Fibroblast of lung (primary cell): ENCODE data around the gene MITF. TPM values are rescaled to one million over a fixed set of nuclear protein-coding genes. Genes with fewer than 3 reads are reported as not detected.

ENCODE experiments used
- DNase-seq, 2 donors: peaks; one replicate each; pipeline versions ENCODE4 v3.0.0 to v3.0.0-alpha.2; 2010; ENCODE audit warnings: low read depth in 2 of 2
- H2AFZ ChIP-seq: 2 replicates; pipeline ENCODE4 v1.5.1; 2012; ENCODE audit warnings: low read length, control low read depth, inconsistent platforms
- H3K27ac ChIP-seq: 2 replicates; pipeline ENCODE4 v1.5.1; 2011; ENCODE audit warnings: low read length, control low read depth; ENCODE audit not compliant: insufficient read depth
- H3K27me3 ChIP-seq: 2 replicates; pipeline ENCODE4 v1.5.1; 2011; ENCODE audit warnings: mild to moderate bottlenecking, low read length; ENCODE audit not compliant: control insufficient read depth, insufficient read depth
- H3K36me3 ChIP-seq: 2 replicates; pipeline ENCODE4 v1.5.1; 2011; ENCODE audit warnings: low read length; ENCODE audit not compliant: control insufficient read depth, insufficient read depth
- H3K4me1 ChIP-seq: 2 replicates; pipeline ENCODE4 v1.5.1; 2011; ENCODE audit warnings: low read length; ENCODE audit not compliant: control insufficient read depth, insufficient read depth; ENCODE audit errors: extremely low read depth
- H3K4me2 ChIP-seq: 2 replicates; pipeline ENCODE4 v1.5.1; 2011; ENCODE audit warnings: low read length, control low read depth; ENCODE audit not compliant: insufficient read depth; ENCODE audit errors: extremely low read depth
- H3K4me3 ChIP-seq, 4 experiments: fragments of 200-600 bp in 1 of 4; sonication (generic) in 1 of 4; replicated peaks in 1 of 4; 2 replicates each; pipeline ENCODE4 v1.5.1; 2011 to 2016; ENCODE audit warnings: low read length in 4 of 4, low read depth in 3 of 4, mild to moderate bottlenecking in 3 of 4, control low read depth in 2 of 4, inconsistent platforms in 1 of 4, mixed read lengths in 1 of 4; ENCODE audit not compliant: insufficient read depth in 1 of 4; ENCODE audit errors: control extremely low read depth in 1 of 4
- H3K79me2 ChIP-seq: 2 replicates; pipeline ENCODE4 v1.5.1; 2012; ENCODE audit warnings: mild to moderate bottlenecking, low read length, inconsistent platforms; ENCODE audit not compliant: control insufficient read depth, insufficient read depth
- H3K9ac ChIP-seq: 2 replicates; pipeline ENCODE4 v1.5.1; 2011; ENCODE audit warnings: mild to moderate bottlenecking, low read length, control low read depth; ENCODE audit not compliant: insufficient read depth
- H3K9me3 ChIP-seq: 2 replicates; pipeline ENCODE4 v1.5.1; 2012; ENCODE audit warnings: low read depth, low read length; ENCODE audit not compliant: control insufficient read depth, insufficient read depth
- H4K20me1 ChIP-seq: 2 replicates; pipeline ENCODE4 v1.5.1; 2011; ENCODE audit warnings: low read length; ENCODE audit not compliant: control insufficient read depth, insufficient read depth; ENCODE audit errors: extremely low read depth
- EZH2 ChIP-seq: IDR thresholded peaks from 2 replicates; pipeline ENCODE4 v1.5.1; 2012; ENCODE audit warnings: low read length, control low read depth, mild to moderate bottlenecking; ENCODE audit errors: missing control alignments
- polyA plus RNA-seq, 2 donors: library from polyadenylated mRNA; depleted of rRNA in 1 of 2; stranded (reverse) in 1 of 2; unstranded in 1 of 2; fragments of >200 nt; gene quantifications; 2 replicates each; pipeline ENCODE4 v1.2.1, GENCODE V29; 2011 to 2012; ENCODE audit warnings: missing spikeins in 1 of 2
- total RNA-seq: library from RNA; depleted of rRNA; stranded (reverse); fragments of >200 nt; gene quantifications from 2 replicates; pipeline ENCODE4 v1.2.1, GENCODE V29; 2014
- TF ChIP-seq, protein P1 (sequence below), 2 donors: IDR thresholded peaks in 1 of 2; conservative IDR thresholded peaks in 1 of 2; 1 replicate in 1 of 2; 2 replicates in 1 of 2; pipeline ENCODE4 v1.5.1; 2011 to 2012; ENCODE audit warnings: low read length in 2 of 2, control low read depth in 1 of 2, inconsistent platforms in 1 of 2, low read depth in 1 of 2, mild to moderate bottlenecking in 1 of 2

MITF gene
- total and polyA plus RNA-seq, 2 donors (not counting 1 experiment from before 2014, with no cell fraction given): 31.6 to 34.3 TPM

DNA sequence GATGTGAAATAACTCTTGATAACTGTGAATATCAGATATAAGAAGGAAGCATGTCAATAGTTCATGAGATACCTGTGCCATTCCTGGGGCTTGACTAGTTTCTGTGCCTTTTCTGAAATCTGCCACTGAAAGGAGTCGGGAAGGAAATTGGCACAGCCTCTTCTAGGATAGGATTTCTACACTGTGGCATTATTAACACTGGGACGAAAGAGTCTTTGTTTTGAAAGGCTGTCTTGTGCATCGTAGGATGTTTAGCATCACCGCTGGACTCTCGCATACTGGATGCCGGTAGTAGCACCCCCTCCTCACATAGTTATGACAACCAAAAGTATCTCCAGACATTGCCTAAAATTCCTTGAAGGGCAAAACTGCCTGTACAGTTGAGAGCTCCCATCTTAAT lies 182.4 kb downstream of the MITF start:
- H3K4me1 ChIP-seq: no peaks in the 10 kb centered on the region
- DNase-seq: no peak
- no peaks in the 10 kb centered on the region for H3K79me2 ChIP-seq
- no peak overlapping the region for H3K4me2 ChIP-seq
- no peak overlapping the region for H3K4me3 ChIP-seq
- no peaks in the 10 kb centered on the region for H4K20me1 ChIP-seq
- no peaks in the 10 kb centered on the region for H3K36me3 ChIP-seq
- H3K27me3 ChIP-seq: no peaks in the 10 kb centered on the region
- no peak overlapping the region for H2AFZ ChIP-seq
- H3K9me3 ChIP-seq: no peaks in the 10 kb centered on the region
- no peak overlapping the region for H3K27ac ChIP-seq
- no peak for TF ChIP-seq EZH2
- TF ChIP-seq, protein P1, sequence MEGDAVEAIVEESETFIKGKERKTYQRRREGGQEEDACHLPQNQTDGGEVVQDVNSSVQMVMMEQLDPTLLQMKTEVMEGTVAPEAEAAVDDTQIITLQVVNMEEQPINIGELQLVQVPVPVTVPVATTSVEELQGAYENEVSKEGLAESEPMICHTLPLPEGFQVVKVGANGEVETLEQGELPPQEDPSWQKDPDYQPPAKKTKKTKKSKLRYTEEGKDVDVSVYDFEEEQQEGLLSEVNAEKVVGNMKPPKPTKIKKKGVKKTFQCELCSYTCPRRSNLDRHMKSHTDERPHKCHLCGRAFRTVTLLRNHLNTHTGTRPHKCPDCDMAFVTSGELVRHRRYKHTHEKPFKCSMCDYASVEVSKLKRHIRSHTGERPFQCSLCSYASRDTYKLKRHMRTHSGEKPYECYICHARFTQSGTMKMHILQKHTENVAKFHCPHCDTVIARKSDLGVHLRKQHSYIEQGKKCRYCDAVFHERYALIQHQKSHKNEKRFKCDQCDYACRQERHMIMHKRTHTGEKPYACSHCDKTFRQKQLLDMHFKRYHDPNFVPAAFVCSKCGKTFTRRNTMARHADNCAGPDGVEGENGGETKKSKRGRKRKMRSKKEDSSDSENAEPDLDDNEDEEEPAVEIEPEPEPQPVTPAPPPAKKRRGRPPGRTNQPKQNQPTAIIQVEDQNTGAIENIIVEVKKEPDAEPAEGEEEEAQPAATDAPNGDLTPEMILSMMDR (conservative IDR thresholded peaks at IDR 0.05 in 1 of 2, IDR thresholded peaks at IDR 0.05 in 1 of 2; ENCODE audit: low read depth in 1 of 2, low read length in 2 of 2): no peak
- H3K9ac ChIP-seq: no peak overlapping the region

- H2AFZ ChIP-seq: no peak overlapping the region
- no peak for TF ChIP-seq EZH2
- TF ChIP-seq, protein P1 (conservative IDR thresholded peaks at IDR 0.05 in 1 of 2, IDR thresholded peaks at IDR 0.05 in 1 of 2; ENCODE audit: low read depth in 1 of 2, low read length in 2 of 2): no peak
- H4K20me1 ChIP-seq: no peaks in the 10 kb centered on the region
- no peak for DNase-seq
- H3K9ac ChIP-seq: no peak overlapping the region
- H3K36me3 ChIP-seq: no peaks in the 10 kb centered on the region
- no peak overlapping the region for H3K4me3 ChIP-seq
- no peak overlapping the region for H3K4me2 ChIP-seq
- H3K27ac ChIP-seq: no peak overlapping the region
- no peaks in the 10 kb centered on the region for H3K79me2 ChIP-seq
- no peaks in the 10 kb centered on the region for H3K9me3 ChIP-seq
- H3K27me3 ChIP-seq: no peaks in the 10 kb centered on the region
- H3K4me1 ChIP-seq: no peaks in the 10 kb centered on the region
Observed at GRCh38 chr3:69922521-69923000, 183.3 kb downstream of the MITF start.

DNA sequence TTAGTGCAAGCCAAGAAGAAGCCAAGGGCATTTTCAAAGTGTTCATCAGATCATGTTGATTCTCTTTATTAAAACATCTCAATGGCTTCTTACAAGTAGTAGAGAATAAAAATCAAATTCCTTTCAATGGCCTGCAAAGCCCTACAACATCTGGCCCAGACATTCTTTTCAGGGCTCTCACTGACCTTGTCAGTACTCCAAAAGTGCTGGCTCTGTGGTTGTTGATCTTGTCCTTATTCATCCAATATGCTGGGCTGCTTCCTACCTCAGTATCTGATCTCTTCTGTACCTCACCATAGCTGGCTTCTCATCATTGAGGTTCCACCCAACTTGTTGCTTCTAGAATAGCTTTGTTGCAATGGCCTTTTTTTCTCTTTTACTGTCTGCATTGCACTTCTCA lies 186.2 kb downstream of the MITF start:
- Histone ChIP-seq H3K4me3 (no peak overlapping the region), H3K79me2 (no peaks in the 10 kb centered on the region), H2AFZ (no peak overlapping the region), H3K27me3 (no peaks in the 10 kb centered on the region), H3K4me1 (no peaks in the 10 kb centered on the region), H3K27ac (no peak overlapping the region), H3K9ac (no peak overlapping the region), H4K20me1 (no peaks in the 10 kb centered on the region), H3K36me3 (no peaks in the 10 kb centered on the region), H3K9me3 (no peaks in the 10 kb centered on the region), H3K4me2 (no peak overlapping the region)
- DNase-seq: peak in 1 of 2 donors; percentile 11
- TF ChIP-seq, protein P1 (conservative IDR thresholded peaks at IDR 0.05 in 1 of 2, IDR thresholded peaks at IDR 0.05 in 1 of 2; ENCODE audit: low read depth in 1 of 2, low read length in 2 of 2): no peak
